Stimulated activated CD4-positive, alpha-beta T cell treated with anti-CD3 and anti-CD28 coated beads, Interleukin-15, amount 100 ng/mL, for 48 hours (primary cell): Measurements from ENCODE around the gene TRIM45.
"Not testable (repeated sequence)": the region's sequence is repeated elsewhere in the genome, so short reads cannot be mapped to it uniquely, and the experiment has no call there.

Experiments
- DNase-seq, 2 donors: peaks; one replicate each; pipeline ENCODE4 v3.0.0-alpha.2; 2020; ENCODE audit warnings: low read depth in 2 of 2

Gene TRIM45

DNA sequence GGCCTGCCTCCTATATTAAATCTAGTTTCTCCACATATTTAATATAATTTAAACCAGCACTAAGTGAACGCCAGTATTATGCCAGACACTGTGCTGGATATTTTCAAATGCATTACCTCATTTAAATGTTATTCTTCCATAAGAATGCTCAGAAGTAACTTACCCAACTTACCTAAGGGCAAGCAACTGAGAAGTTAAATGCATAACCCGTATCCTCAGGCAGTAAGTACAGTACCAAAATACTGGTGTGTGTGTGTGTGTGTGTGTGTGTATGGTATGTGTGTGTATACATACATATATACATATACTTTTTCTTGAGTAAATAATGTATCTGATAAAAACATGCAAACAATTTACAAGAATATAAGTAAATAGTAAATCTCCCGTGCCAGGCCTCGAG, 9.0 kb upstream of the TRIM45 start:
- DNase-seq = no peak

DNA sequence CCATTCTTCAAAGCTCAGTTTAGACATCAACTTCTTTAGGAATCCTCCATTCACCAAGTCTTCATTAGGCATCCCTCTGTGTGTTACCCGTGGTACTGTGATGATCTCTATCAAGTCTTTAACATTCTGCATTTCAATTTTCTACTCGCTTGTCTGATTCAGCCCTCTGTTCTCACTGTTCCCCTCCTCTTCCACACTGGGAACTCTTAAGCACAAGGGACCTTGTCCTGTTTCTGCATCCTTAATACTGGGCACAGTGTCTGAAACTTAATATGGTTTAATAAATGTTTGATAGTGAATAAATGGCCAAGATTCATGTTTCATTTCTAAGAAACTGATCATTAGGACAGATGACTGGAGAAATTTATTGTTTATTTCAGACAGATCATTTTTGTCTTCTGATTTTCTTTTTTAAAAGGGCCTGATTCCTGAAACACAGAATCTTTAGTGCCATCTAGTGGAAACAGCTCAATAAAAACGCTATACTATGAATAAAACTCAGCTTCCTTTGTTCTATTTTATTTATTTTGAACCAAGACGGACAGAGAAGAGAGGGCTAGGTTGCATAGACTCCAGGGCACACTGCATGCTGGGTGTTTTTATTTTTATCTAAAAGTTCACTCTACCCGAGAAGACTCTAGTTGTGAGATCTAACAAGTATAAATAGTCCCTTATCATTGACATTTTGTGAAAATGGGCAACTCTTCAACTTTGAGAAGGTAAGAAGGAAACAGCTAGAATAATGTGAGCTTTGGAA, 7.0 kb upstream of the TRIM45 start:
- no peak for DNase-seq

DNA sequence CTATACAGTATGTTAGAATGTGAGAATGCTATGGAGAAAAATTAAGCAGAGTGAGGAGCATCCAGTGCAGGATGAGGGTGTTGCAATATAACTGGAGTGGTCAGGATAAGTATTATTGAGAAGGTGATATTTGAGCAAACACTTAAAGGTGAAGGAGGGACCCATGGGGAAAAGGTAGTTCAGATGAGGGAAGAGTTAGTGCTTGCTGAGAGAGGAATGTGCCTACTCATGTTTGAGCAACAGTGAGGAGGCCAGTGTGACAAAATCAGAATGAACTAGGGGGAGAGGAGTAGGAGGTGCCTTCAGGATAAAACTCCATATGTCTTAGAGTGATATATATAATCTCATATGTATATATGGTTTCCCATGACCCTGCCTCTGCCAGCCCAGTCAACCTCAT, 6.2 kb upstream of the TRIM45 start:
- no peak for DNase-seq

DNA sequence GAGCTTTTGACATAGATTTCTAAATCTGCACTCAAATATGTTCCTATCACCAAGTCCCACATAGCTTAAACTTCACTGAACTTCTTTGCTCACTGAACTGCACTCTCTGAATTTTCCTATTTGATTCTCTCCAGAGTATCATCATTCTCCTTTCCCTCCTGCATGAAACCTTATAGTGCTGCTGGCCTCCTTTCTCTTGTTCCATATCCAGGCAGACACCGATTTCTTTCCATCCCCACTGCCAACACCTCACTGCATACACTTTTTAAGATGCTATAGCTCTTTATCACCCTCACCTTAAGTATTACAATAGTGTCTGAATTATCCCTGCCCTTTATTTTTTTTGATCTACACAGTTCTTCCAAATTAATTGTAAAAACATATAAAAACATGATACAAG, 3.1 kb upstream of the TRIM45 start:
- DNase-seq = no peak

DNA sequence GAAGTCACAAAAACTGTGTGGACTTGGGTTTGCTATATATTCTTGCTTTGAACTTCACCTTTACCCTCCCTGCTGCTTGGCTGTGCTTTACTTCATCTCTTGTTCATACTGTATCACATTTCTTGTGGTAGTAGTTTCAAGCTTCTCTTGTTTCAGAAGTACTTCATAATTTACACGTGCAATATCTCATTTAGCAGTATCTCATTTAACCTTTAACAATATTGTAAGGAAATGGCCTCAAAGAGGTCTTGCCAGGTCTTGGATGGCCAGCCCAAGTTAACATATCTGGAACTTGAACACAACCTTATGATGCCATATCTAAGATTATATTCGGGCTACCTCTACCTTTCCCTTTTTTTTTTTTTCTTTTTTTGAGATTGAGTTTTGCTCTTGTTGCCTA, 1.7 kb upstream of the TRIM45 start:
- no peak for DNase-seq

DNA sequence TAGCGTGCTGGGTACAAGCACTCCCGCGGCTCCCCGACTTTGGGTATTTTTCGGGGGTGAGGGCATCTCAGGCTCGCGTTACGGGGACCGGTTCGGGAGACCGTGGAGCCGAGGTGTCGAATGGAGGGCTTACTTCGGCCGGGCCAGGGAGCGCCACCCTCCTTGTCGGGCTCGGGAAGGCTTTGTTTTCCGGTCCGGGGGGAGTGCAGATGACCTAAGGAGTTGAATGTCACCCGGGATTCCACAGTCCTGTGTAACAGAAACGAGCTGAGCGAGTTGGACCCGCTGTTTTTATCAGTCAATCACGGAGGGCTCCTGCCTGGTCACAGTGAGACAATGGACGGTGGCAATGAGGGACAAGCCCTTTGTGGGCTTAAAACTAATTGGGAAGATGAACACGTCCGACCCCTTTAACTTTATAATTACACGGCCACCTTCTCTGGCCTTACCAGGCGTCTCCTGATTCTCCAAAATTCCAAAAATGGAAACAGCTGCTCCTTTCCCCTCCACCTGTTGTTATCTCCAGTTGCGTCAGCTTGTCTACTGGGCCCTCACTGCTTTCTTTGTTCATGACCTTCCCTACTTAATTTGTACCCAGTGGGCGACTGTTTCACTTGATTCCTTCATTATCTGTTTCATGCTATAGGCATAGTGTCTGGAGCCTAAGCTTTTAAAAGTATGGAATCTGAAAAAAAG, 929 bp upstream of the TRIM45 start:
- no peak for DNase-seq

DNA sequence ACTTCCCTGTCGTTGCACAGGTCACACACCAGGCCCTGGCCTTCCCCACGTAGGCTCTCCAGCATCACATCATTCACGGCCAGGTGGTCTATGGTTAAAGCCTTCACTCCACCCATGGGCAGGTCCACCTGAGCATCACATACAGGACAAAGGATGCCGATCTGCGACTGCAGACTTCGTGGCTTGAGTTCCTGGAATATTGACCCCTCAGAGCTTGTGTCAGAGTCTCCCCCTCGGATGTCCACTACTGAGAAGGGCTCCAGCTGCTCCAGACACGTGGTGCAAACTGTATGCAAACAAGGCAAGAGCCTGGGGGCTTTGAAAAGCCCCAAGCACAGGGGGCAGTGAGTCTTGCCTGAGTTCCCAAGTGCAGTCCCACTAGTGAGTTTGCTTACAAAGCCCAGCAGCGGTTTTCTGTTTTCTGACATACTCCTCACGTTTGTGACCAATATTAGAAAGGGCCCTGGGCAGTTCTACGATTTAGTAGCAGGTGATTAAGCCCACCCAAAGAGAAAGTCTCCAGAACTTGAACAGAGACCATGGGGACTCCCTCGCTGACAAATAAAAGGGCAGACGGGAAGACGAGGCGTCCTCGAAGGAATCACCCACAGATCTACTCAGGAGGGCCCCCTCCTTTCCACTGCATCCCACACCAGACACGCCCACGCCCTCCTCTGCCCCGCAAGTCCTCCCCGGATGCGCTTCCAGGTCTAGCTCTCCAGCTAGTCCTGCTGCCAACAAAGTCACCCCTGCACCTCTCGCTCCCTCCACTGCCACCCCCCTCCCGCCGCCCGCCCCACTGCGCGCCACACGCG, 568 bp downstream of the TRIM45 start:
- peak in 1 of 2 donors; percentile 8 for DNase-seq

DNA sequence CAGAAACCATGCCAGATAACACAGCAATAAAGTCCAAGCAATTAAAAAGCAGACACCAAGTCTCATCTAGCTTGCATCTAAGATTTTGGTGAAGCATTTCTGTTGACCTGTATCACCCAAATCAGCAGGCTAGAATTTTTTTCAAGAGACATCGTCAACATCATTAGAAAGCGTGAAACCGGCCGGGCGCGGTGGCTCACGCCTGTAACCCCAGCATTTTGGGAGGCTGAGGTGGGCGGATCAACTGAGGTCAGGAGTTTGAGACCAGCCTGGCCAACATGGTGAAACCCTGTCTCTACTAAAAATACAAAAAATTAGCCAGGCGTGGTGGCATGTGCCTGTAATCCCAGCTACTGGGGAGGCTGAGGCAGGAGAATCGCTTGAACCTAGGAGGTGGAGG, 2.4 kb downstream of the TRIM45 start:
- not testable (repeated sequence) for DNase-seq

DNA sequence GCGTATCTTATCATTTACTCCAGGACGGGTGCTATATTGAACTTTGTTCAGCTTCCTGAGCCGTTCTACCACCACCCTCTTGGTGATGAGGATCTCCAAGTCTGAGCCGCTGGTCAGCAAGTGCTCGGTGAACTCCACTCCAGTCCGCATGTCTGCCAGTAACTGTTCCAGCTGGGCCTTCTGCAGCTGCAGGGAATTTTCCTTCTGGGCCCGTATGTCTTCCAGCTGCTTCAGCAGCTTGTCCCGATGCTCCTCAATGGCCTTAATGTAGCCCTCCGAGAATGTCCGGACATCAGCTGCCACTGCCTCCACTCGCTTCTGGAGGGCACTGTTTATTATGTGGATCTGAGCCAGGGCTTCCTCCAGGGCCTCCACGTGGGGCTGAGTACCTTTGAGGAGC, 3.4 kb downstream of the TRIM45 start:
- no peak for DNase-seq

DNA sequence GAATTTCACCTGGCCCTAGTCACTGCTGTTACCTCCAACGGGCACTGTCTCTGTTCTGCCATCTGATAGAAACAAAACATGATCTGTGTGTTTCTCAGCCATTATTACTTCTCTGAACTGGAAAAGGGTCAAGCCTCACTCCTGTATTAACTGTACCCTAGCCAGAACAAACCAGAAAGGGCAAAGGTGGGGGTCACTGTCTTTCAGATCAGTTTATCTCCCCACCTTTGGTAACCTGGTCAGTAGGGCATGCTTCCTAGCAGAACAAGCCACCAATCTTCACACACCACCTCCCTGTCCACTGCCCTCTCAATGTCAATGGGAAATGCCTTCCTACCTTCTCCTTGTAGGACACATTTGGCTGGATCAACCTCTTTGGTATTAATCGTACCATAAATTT, 3.9 kb downstream of the TRIM45 start:
- DNase-seq = no peak

DNA sequence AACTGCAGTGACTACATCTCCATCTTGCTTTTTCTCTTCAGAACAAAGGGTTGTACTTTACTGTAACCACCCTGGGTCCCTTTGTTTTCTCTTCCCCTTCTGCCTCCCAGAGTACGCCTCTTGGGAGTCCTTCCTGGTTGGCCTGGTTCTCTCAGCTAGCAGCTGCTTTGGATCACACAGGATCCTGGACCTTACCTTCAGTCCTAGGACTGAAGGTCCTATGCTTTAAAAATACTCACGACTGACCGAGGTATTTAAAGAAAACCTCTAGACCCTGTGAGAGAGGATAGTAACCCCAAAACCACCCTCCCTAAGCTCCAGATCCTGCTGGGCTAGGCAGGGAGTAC, 4.8 kb downstream of the TRIM45 start:
- DNase-seq = no peak

DNA sequence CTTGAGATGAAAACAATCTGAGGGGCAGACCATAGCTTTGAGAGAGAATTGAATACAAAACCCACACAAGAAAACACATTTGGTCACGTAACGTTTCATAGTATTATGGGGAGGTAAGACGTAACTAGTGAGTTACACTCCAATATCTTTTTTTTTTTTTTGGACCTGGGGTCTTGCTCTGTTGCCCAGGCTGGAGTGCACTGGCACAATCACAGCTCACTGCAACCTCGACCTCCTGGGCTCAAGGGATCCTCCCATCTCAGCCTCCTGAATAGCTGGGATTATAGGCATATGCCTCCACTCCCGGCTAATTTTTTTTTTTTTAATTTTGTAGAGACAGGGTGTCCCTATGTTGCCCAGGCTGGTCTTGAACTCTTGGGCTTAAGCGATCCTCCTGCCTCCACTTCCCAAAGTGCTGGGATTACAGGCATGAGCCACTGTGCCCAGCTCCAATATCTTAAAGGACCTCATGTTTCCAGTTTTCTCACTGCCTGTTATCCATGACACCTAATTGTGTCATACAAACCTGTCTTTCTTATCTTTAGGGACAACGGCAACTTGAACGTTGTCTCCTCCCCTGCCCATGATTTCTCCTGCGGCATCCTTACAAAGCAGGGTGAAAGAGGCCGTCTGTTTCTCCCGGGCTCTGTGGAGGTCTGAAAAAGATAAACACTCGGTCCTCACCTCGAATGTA, 5.3 kb downstream of the TRIM45 start:
- no peak for DNase-seq

DNA sequence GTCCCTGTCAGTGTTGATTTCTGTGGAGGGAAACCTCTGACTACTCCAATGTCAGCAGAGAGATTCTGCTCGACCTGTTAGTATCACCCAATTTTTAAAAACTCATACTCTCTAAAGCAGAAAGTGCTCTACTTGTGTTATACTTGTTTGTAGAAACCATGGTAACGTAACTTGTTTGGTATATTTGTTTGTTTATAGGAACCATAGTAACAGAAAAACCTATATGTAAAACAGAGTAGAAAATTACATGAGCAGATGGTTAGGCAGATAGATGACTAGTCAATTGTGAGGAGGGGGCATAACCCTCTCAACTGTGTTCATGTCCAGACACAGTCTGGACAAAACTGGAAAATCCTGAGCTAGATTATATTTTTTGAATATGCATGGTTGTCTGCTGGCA, 6.7 kb downstream of the TRIM45 start:
- DNase-seq = no peak

DNA sequence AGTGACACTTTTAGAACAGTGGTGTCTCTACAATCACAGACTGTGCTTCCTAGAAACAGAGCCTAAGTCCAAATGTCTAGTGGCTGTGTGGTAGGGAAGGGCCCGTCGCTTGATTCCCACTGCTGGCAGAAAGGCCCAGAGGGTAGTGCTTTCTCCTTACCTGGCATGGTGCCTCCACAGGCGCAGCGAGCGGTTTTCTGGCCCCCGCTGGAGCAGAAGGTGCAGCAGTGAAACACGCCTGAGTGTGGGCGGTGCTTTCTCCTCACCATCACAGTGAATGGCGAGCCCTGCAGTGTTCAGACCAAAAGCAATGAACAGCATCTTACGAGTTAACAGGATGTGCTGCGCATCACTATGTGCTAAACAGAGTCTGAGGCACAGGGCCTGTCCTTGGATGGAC, 8.3 kb downstream of the TRIM45 start:
- DNase-seq = no peak

DNA sequence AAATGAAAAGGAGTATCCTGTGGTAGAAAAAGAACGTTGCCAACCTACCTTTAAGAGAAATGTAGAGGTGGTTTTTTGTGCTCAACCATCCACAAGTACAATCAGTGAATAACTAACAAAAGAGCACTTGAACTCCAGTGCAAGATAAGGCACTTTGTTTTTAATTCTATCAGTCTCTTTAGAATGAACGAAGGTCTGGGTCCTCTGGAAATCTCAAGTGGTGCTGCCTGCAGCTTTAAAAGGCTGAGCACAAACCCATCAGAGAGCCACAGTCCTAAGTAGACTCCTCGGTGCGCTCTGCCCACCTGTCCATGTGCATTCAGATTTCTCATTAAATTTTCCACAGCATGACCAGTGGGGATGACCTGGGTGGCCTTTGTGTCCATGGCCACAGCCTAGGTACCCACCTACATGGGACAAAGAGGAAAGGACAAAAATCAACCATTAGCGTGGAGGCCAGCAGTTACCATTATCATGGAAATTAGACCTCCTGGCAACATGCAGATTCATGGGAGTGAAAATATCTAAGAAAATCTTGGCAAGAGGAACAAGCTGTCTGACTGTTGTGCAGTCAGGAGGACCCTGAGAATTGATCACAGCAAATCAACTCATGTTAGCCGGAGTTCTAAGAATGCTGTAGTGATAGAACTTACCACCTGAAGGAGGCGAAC, 9.4 kb downstream of the TRIM45 start:
- DNase-seq = no peak

DNA sequence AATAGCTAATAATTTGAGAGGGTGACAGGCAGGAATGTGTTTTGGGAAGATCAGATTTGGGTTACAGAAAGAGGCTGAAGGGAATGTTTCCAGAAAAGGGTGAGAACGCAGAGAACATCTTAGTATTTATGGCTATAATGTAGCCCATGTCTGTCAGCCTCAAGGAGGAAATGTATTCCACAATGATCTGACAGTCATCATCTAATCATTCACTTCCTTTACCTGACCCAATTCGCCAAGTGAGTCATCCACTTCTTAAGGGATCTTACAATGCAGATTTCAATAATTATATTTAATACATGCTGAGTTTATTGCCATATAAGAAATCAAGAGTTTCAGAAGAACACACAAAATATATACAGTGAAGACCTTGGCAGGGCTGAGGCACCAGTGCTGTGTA, 10.8 kb downstream of the TRIM45 start:
- DNase-seq = no peak

DNA sequence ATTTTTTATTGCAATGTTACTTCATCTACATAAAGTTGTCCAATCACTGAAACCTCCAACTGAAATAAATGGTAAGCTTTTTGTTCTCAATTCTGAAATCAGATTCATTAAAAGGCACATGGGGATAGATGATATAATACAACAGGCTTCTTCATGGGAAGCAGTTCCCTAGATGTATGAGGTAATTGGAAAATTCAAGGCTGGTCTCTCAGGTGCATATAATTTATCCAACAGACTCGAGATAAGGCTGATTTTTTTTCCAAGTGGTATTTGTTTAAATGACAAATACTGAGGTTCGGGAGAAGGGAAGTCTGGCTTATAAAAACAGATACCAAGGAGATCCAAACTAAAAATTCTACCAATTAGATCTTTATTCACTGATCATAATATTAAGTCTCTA, 14.2 kb downstream of the TRIM45 start:
- no peak for DNase-seq

DNA sequence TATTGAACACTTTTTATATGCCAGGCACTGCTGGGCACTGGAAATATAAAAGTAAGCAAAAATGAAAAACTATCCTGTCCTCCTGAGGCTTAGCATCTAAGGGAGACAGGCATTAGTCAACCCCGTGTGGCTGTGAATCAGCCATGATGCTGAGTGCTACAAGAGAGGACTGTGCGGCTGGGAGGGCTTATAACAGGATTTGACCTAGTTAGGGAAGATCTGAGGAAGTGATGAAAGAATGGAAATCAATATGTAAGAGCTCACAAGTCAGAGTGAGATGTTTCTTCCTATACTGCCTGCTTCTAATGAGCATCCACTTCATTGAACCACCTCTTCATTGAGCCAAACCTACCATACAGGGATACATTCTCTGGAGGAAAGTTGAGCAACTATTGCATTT, 15.1 kb downstream of the TRIM45 start:
- DNase-seq = no peak

DNA sequence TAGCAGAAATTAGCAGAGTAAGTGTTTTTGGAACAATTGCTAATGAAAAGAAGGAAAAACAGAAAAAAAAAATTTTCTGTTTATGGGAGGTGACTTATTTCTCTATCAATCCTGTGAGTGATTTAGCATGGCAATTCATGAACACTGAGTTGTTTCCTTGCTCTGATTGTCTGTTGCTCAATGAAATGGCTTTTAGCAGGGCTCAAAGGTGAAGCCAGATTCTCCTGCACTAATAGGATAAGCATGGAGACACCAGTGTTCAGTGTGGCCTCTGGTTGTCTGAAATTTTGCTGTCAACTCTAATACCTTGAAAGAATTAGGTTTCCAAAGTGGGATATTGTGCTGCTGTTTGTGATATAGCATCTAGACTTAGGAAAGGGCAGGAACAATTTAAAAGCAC, 15.8 kb downstream of the TRIM45 start:
- no peak for DNase-seq

DNA sequence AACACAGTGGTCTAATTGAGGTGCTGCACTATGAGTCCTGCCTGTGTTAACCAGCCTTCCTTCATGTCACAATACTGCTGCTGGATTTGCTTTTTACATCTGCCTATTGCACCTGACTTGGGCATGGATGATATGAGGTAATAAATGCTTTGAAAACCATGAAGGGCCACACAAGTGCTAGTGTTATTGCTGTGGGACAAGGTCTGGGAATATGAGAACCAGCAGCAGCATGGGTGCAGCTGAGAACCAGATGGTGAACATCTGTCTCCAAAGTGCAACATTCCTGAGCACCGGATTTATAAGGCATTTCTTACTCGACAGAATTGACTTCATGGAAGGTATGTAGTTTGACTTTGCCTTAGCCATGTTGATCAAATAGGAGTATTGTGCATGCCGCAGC, 16.6 kb downstream of the TRIM45 start:
- DNase-seq = no peak

DNA sequence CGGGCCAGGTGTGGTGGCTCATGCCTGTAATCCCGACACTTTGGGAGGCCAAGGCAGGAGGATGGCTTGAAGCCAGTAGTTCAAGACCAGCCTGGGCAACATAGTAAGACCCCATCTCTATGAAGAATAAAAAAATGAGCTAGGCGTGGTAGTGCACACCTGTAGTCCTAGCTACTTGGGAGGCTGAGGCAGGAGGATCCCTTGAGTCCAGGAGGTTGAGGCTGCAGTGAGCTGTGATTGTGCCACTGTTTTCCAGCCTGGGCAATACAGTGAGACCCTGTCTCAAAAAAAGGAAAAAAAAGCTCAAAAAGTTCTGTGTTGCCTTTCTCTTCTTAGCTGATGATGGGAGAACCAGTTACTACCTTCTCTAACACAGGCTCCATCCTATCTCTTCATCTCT, 19.7 kb downstream of the TRIM45 start:
- DNase-seq = not testable (repeated sequence)

DNA sequence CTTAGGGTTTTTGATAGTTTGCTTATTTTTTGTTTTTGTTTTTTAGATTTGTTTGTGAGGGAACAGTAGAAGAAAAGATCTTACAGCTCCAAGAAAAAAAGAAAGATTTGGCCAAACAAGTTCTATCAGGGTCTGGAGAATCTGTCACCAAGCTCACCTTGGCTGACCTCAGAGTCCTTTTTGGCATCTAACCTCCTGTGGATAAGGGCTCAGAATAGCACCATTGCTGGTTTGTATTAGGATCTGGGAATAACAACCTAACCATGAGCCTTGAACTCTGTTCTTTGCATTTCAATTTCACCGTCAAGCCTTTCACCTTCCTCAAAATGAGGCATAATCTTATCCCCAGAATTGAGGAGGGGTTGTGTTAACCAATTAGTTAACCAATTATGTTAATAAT, 20.2 kb downstream of the TRIM45 start:
- no peak for DNase-seq
